ENCODE results near the gene FANCC. TPM values are rescaled to one million over a fixed set of nuclear protein-coding genes. Genes with fewer than 3 reads are reported as not detected.

FANCC gene
- total RNA-seq, 2 experiments from 2014 or later, result 10.2 to 10.5 TPM

- DNase-seq, result no peak
- intact Hi-C loops (cut with micrococcal nuclease), result loop anchor here (10.0 kb wide), 1 partner anchor 197 kb away; the partner anchor contains the start of gene PTCH1
- H3K9me3 Mint-ChIP-seq, result no peaks in the 10 kb centered on the region
- ChIA-PET CTCF (interaction anchor here (1.4 to 2.2 kb wide), 3 partner anchors 10 to 150 kb away, joined by 4 to 9 read pairs (median 4); no protein-coding TSS in a partner anchor), POLR2A (no interaction called here)
- peak overlapping the region; percentile 86 for H3K27ac Mint-ChIP-seq
- H3K27me3 Mint-ChIP-seq, result no peaks in the 10 kb centered on the region
- peaks cover 8% of the 10 kb centered on the region for H3K4me1 Mint-ChIP-seq (ENCODE audit: low read depth)
- no peaks in the 10 kb centered on the region for H3K36me3 Mint-ChIP-seq
- peak overlapping the region; percentile 89 for H3K4me3 Mint-ChIP-seq
Observed at GRCh38 chr9:95317893-95318211, 343 bp upstream of the FANCC start.

DNA sequence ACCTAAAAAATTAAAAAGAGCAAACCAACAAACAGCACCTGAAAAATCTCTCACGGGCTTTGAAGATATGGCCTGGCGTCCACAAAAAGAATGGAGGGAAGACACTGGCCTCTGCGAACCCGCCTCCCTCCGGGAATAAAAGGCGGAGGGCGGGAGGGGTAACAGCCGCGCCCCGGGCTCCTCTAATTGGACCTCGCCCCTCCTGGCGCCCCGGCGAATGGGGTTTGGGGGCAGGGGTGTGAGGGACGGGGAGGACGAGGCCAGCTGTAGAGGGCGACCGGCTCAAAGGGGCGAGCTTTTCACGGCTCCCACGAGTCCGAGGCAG lies 753 bp downstream of the FANCC start:
- DNase-seq, result no peak
- intact Hi-C loops (cut with micrococcal nuclease), result loop anchor here (10.0 kb wide), 1 partner anchor 198 kb away; the partner anchor contains the start of gene PTCH1
- H3K4me3 Mint-ChIP-seq, result peak overlapping the region; percentile 78
- POLR2A ChIA-PET, result interaction anchor here (0.8 kb wide), 1 partner anchor 199 kb away, joined by 3 read pairs; no protein-coding TSS in a partner anchor
- H3K36me3 Mint-ChIP-seq, result no peaks in the 10 kb centered on the region
- peaks cover 8% of the 10 kb centered on the region for H3K4me1 Mint-ChIP-seq (ENCODE audit: low read depth)
- CTCF ChIA-PET, result interaction anchor here (1.5 kb wide), 1 partner anchor 149 kb away, joined by 4 read pairs; no protein-coding TSS in a partner anchor
- peak overlapping the region; percentile 55 for H3K27ac Mint-ChIP-seq
- H3K27me3 Mint-ChIP-seq, result no peaks in the 10 kb centered on the region
- no peaks in the 10 kb centered on the region for H3K9me3 Mint-ChIP-seq

DNA sequence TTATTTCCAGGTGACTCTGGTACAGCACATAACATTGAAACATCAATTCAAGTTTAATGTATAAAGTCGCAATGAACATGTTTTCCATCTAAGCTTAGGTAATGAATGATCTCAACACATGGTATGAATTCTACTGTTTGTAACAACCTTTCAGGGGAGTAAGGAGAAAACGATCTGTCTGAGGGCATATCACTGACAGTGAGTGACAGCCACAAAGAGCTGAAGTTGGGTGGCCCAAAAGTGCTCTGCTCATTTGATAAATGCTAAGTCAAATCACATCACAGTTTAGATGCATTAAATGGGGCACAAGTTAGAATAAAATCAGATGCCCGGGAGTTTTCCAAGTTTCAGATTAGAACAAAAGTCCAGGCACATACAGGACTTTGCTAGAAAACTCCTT lies 1.2 kb downstream of the FANCC start:
- CTCF ChIA-PET, result interaction anchor here (1.5 kb wide), 1 partner anchor 148 kb away, joined by 4 read pairs; no protein-coding TSS in a partner anchor
- Mint-ChIP-seq H3K36me3 (no peaks in the 10 kb centered on the region), H3K4me1 (ENCODE audit: low read depth) (peaks cover 11% of the 10 kb centered on the region), H3K27me3 (no peaks in the 10 kb centered on the region), H3K9me3 (no peaks in the 10 kb centered on the region), H3K4me3 (peak overlapping the region; percentile 78), H3K27ac (peak overlapping the region; percentile 36)
- POLR2A ChIA-PET, result no interaction called here
- intact Hi-C loops (cut with micrococcal nuclease), result loop anchor here (10.0 kb wide), 1 partner anchor 199 kb away; the partner anchor contains the start of gene PTCH1
- DNase-seq, result no peak

- Mint-ChIP-seq H3K27ac (no peak overlapping the region), H3K9me3 (no peaks in the 10 kb centered on the region), H3K4me1 (ENCODE audit: low read depth) (peaks cover 11% of the 10 kb centered on the region), H3K27me3 (no peaks in the 10 kb centered on the region), H3K36me3 (no peaks in the 10 kb centered on the region), H3K4me3 (no peak overlapping the region)
- ChIA-PET POLR2A (no interaction called here), CTCF (no interaction called here)
- no peak for DNase-seq
- intact Hi-C loops (cut with micrococcal nuclease), result loop anchor here (10.0 kb wide), 1 partner anchor 200 kb away; the partner anchor contains the start of gene PTCH1
Observed at GRCh38 chr9:95315108-95315746, 2.3 kb downstream of the FANCC start.

- no peak overlapping the region for H3K4me3 Mint-ChIP-seq
- no peaks in the 10 kb centered on the region for H3K36me3 Mint-ChIP-seq
- peak; percentile 11 for DNase-seq
- no peak overlapping the region for H3K27ac Mint-ChIP-seq
- H3K4me1 Mint-ChIP-seq (ENCODE audit: low read depth), result peaks cover 11% of the 10 kb centered on the region
- H3K27me3 Mint-ChIP-seq, result no peaks in the 10 kb centered on the region
- POLR2A ChIA-PET, result no interaction called here
- intact Hi-C loops (cut with micrococcal nuclease), result loop anchor here (10.0 kb wide), 1 partner anchor 202 kb away; the partner anchor contains the start of gene PTCH1
- no peaks in the 10 kb centered on the region for H3K9me3 Mint-ChIP-seq
- CTCF ChIA-PET, result no interaction called here
Observed at GRCh38 chr9:95313010-95313498, 4.5 kb downstream of the FANCC start.

DNA sequence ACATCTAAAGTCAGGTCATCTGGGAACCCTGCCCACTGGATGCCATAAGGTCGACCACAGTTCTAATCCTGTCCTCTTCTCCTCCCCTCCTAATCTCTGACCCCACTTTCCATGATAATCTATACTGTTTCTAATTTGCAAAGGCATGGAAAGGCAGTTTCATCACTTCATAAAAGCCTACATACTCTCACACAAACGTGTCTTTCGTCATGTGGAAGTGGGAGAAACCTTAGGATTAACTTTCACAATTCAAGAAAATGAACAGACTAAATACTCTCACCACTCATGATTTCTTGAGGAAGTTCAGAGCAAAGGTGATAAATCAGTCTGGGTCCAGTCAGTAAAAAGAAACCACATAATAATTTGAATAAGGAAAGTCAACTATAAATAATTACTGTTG lies 5.5 kb downstream of the FANCC start:
- H3K9me3 Mint-ChIP-seq, result no peaks in the 10 kb centered on the region
- no peak overlapping the region for H3K4me3 Mint-ChIP-seq
- CTCF ChIA-PET, result no interaction called here
- peaks cover 11% of the 10 kb centered on the region for H3K4me1 Mint-ChIP-seq (ENCODE audit: low read depth)
- POLR2A ChIA-PET, result no interaction called here
- intact Hi-C loops (cut with micrococcal nuclease), result loop anchor here (10.0 kb wide), 1 partner anchor 203 kb away; the partner anchor contains the start of gene PTCH1
- no peak for DNase-seq
- no peak overlapping the region for H3K27ac Mint-ChIP-seq
- no peaks in the 10 kb centered on the region for H3K27me3 Mint-ChIP-seq
- no peaks in the 10 kb centered on the region for H3K36me3 Mint-ChIP-seq

DNA sequence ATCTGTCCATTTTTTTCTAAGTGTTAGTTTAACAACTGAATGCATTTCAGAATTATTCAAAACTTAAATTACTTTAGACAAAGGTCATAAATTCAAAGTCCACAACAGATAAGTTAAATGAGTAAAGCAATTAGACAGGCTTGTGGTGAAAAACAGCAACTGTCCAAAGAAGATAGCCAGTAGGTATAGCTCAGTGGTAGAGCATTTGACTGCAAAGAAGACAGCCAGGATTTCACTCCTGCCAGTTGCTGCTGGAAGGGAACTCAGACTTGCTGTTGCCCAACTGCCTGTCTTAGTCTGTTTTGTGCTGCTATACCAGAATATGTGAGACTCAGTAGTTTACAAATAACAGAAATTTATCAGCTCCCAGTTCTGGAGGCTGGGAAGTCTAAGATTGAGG lies 10.0 kb downstream of the FANCC start:
- Mint-ChIP-seq H3K36me3 (no peaks in the 10 kb centered on the region), H3K9me3 (no peaks in the 10 kb centered on the region), H3K27me3 (no peaks in the 10 kb centered on the region), H3K27ac (no peak overlapping the region), H3K4me3 (no peak overlapping the region), H3K4me1 (ENCODE audit: low read depth) (peaks cover 17% of the 10 kb centered on the region)
- ChIA-PET POLR2A (no interaction called here), CTCF (no interaction called here)
- no peak for DNase-seq
- intact Hi-C loops (cut with micrococcal nuclease), result no loop called here

DNA sequence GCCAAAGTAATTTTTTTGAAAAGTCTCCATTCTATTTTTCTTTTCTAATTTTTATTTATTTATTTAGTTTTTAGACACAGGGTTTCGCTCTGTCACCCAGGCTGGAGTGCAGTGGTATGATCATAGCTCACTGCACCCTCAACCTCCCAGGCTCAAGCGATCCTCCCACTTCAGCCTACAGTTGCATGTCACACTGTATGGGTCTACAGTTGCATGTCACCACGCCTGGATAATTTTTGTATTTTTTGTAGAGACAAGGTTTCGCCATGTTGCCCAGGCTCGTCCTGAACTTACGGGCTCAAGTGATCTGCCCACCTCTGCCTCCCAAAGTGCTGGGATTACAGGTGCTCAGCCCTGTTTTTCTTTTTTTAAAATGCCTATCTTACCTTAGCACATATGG lies 10.7 kb downstream of the FANCC start:
- intact Hi-C loops (cut with micrococcal nuclease), result no loop called here
- H3K4me1 Mint-ChIP-seq (ENCODE audit: low read depth), result peaks cover 17% of the 10 kb centered on the region
- CTCF ChIA-PET, result no interaction called here

DNA sequence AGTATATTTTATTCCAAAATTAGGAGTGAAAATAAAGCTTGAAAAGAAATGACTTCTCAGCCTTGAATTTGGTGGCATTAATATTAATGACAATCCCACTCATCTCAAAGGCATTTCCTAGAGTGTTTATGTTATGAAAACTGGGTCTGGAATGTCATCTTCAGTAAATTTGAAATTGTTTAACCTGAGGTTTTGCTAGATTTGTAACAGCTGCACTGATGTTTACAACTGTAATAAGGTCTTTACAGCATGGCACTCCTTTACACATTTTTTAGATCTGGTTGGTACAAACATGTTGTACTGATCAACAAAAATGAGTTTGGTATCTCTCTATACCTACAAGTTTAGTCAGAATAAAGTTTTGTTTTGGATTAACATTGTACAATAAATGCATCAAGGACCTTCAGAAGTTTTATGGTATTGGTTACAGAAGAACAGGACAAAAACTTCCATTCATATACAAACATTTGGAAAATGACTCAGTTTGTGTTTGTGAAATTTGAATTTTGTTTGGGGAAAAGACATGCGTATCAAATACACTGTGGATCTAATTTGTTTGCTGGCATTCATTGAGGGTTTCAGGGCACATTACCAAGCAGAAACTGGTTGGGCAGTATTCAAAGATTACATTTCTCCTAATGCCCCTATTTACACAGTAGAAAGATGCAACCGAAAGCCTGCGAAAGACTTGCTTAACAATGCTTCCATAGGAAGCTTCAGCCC lies 11.6 kb downstream of the FANCC start:
- H3K27ac Mint-ChIP-seq, result no peak overlapping the region
- peaks cover 14% of the 10 kb centered on the region for H3K4me1 Mint-ChIP-seq (ENCODE audit: low read depth)
- intact Hi-C loops (cut with micrococcal nuclease), result no loop called here
- no peaks in the 10 kb centered on the region for H3K27me3 Mint-ChIP-seq
- POLR2A ChIA-PET, result no interaction called here
- H3K9me3 Mint-ChIP-seq, result no peaks in the 10 kb centered on the region
- no peak for DNase-seq
- H3K36me3 Mint-ChIP-seq, result no peaks in the 10 kb centered on the region
- no peak overlapping the region for H3K4me3 Mint-ChIP-seq
- CTCF ChIA-PET, result interaction anchor here (0.9 to 1.2 kb wide), 2 partner anchors 30 to 1012 kb away, joined by 4 to 5 read pairs; no protein-coding TSS in a partner anchor

More for the DNA sequence above, 10.7 kb downstream of the FANCC start:
- POLR2A ChIA-PET, result no interaction called here
- no peaks in the 10 kb centered on the region for H3K27me3 Mint-ChIP-seq
- H3K9me3 Mint-ChIP-seq, result no peaks in the 10 kb centered on the region
- DNase-seq, result no peak
- no peaks in the 10 kb centered on the region for H3K36me3 Mint-ChIP-seq
- no peak overlapping the region for H3K27ac Mint-ChIP-seq
- H3K4me3 Mint-ChIP-seq, result no peak overlapping the region

DNA sequence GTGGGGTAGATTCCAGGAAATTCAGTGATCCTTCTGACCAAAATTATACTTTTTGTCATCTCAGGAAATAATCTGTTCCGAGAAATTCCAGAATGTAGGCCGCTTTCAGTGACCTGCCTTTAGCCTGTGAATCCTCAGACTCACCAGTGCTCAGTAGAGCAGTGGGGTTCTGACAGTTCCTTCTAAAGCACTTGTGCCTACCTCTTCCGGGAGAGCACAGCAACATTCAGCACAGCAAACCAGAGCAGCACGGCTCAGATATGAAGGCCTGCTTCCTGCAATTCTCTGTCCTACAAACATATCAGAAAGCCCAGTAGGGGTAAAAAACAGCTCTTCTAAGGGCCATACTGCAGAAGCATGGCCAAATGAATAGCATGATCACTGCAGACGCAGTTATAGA lies 15.0 kb downstream of the FANCC start:
- no peak for DNase-seq
- intact Hi-C loops (cut with micrococcal nuclease), result no loop called here
- peaks cover 14% of the 10 kb centered on the region for H3K4me1 Mint-ChIP-seq (ENCODE audit: low read depth)
- H3K36me3 Mint-ChIP-seq, result no peaks in the 10 kb centered on the region
- H3K4me3 Mint-ChIP-seq, result no peak overlapping the region
- H3K27me3 Mint-ChIP-seq, result no peaks in the 10 kb centered on the region
- no peaks in the 10 kb centered on the region for H3K9me3 Mint-ChIP-seq
- no peak overlapping the region for H3K27ac Mint-ChIP-seq
- POLR2A ChIA-PET, result no interaction called here
- CTCF ChIA-PET, result no interaction called here

- Mint-ChIP-seq H3K9me3 (no peaks in the 10 kb centered on the region), H3K36me3 (peaks cover 1% of the 10 kb centered on the region), H3K4me3 (no peak overlapping the region), H3K27ac (no peak overlapping the region), H3K4me1 (ENCODE audit: low read depth) (peaks cover under 1% of the 10 kb centered on the region), H3K27me3 (no peaks in the 10 kb centered on the region)
- intact Hi-C loops (cut with micrococcal nuclease), result no loop called here
- ChIA-PET CTCF (no interaction called here), POLR2A (no interaction called here)
- DNase-seq, result no peak
Observed at GRCh38 chr9:95297760-95298159, 19.7 kb downstream of the FANCC start.

GRCh38 chr9:95297316-95297715 lies 20.2 kb downstream of the FANCC start:
- Mint-ChIP-seq H3K36me3 (peaks cover 1% of the 10 kb centered on the region), H3K27ac (no peak overlapping the region), H3K4me1 (ENCODE audit: low read depth) (no peaks in the 10 kb centered on the region), H3K9me3 (no peaks in the 10 kb centered on the region), H3K27me3 (no peaks in the 10 kb centered on the region), H3K4me3 (no peak overlapping the region)
- ChIA-PET CTCF (no interaction called here), POLR2A (no interaction called here)
- no peak for DNase-seq
- intact Hi-C loops (cut with micrococcal nuclease), result no loop called here

All from activated CD4-positive, alpha-beta memory T cell treated with anti-CD3 and anti-CD28 coated beads for 36 hours (primary cell).